CD4-positive, CD25-positive, alpha-beta regulatory T cell (primary cell): ENCODE results near the gene INPP4B. TPM values are rescaled to one million over a fixed set of nuclear protein-coding genes. Genes with fewer than 3 reads are reported as not detected.

ENCODE experiments used
- ATAC-seq, 2 donors: fragments of 150-1000 bp; cut with Tn5 transposase; one replicate each; pipeline ENCODE4 v1.10.0; 2021; ENCODE audit warnings: low read depth in 2 of 2, moderate number of reproducible peaks in 2 of 2, moderate library complexity in 1 of 2
- DNase-seq, 3 donors: peaks; one replicate each; pipeline versions ENCODE4 v3.0.0 to v3.0.0-alpha.2; 2012 to 2022; ENCODE audit warnings: mixed read lengths in 1 of 3
- H3K27ac ChIP-seq: one replicate; pipeline ENCODE4 v1.7.0; 2013; ENCODE audit warnings: mild to moderate bottlenecking, low read length; ENCODE audit not compliant: insufficient read depth, poor library complexity, severe bottlenecking
- H3K27me3 ChIP-seq: one replicate; pipeline ENCODE4 v1.7.0; 2013; ENCODE audit warnings: low read length; ENCODE audit not compliant: control insufficient read depth, insufficient read depth
- H3K36me3 ChIP-seq: one replicate; pipeline ENCODE4 v1.7.0; 2013; ENCODE audit warnings: mild to moderate bottlenecking, low read length, moderate library complexity; ENCODE audit not compliant: control insufficient read depth, insufficient read depth
- H3K4me1 ChIP-seq: 2 replicates; pipeline ENCODE4 v1.7.0; 2013; ENCODE audit warnings: mild to moderate bottlenecking, low read length; ENCODE audit not compliant: insufficient read depth, control insufficient read depth, poor library complexity, severe bottlenecking
- H3K4me3 ChIP-seq: one replicate; pipeline ENCODE4 v1.7.0; 2013; ENCODE audit warnings: low read depth, mild to moderate bottlenecking, low read length, moderate library complexity
- H3K9me3 ChIP-seq, 2 experiments: 1 replicate in 1 of 2; 2 replicates in 1 of 2; pipeline ENCODE4 v1.7.0; 2013; ENCODE audit warnings: low read length in 2 of 2, mild to moderate bottlenecking in 1 of 2, moderate library complexity in 1 of 2; ENCODE audit not compliant: control insufficient read depth in 2 of 2
- H3K27ac Mint-ChIP-seq, 3 donors: one replicate each; pipeline ENCODE4 v1.8.0; 2020 to 2022; ENCODE audit warnings: mild to moderate bottlenecking in 3 of 3, mixed read lengths in 3 of 3, moderate library complexity in 2 of 3
- H3K27me3 Mint-ChIP-seq: one replicate; pipeline ENCODE4 v1.8.0; 2022; ENCODE audit warnings: mild to moderate bottlenecking, mixed read lengths
- H3K36me3 Mint-ChIP-seq: one replicate; pipeline ENCODE4 v1.8.0; 2020; ENCODE audit warnings: mixed read lengths
- H3K4me1 Mint-ChIP-seq, 4 donors: one replicate each; pipeline ENCODE4 v1.8.0; 2020 to 2022; ENCODE audit warnings: mixed read lengths in 4 of 4, mild to moderate bottlenecking in 1 of 4
- H3K4me3 Mint-ChIP-seq, 4 donors: one replicate each; pipeline ENCODE4 v1.8.0; 2020 to 2022; ENCODE audit warnings: mild to moderate bottlenecking in 4 of 4, mixed read lengths in 4 of 4, moderate library complexity in 3 of 4
- H3K9me3 Mint-ChIP-seq, 7 donors: one replicate each; pipeline ENCODE4 v1.8.0; 2020 to 2022; ENCODE audit warnings: mixed read lengths in 7 of 7, mild to moderate bottlenecking in 3 of 7, moderate library complexity in 2 of 7
- polyA plus RNA-seq, 4 donors: library from polyadenylated mRNA; unstranded; fragments of 300-500 nt; fragmentation: Illumina TruSeq; gene quantifications; one replicate each; pipeline ENCODE4 v1.2.3, GENCODE V29; 2021
- total RNA-seq: library from RNA; stranded (reverse); gene quantifications from one replicate; pipeline ENCODE4 v1.2.3, GENCODE V29; 2022

Gene INPP4B
- total and polyA plus RNA-seq, 5 donors from 2014 or later: 37.6 to 89.4 (median 44.6) TPM

DNA sequence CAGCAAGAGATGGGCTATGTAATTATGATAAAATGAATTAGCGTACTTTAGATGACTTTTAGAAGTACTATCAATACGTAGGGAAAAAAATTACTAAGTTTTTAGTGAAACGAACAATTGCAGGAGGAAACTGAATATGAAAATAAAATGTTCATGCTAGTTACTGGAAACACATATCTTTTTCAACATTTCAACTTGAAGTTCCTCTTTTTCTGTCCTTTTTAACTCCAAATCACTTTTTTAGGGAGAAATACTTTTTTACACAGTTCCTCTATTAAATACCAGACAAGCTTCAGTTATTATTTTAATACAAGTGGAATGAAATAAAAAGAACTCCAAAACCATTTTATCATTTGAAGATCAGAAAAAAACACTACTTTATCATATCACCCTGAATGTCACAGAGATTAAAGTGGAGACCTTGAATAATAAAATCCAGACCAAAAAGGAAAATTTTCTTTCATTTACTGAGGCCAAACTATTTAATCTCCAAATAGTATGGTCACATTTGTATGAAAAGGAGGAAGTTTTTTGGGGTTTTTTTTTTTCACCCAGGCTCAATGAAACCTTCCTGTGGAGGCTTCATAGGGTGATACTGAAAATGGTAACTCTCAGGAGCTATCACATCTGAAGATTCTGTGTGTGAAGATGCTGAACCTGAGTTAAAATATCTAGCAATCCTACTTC, 306.2 kb downstream of the INPP4B start:
- ATAC-seq (no peak), DNase-seq (no peak)
- H3K9me3 Mint-ChIP-seq: no peaks in the 10 kb centered on the region
- H3K27ac ChIP-seq: no peak overlapping the region
- no peaks in the 10 kb centered on the region for H3K4me1 ChIP-seq
- H3K36me3 ChIP-seq: no peaks in the 10 kb centered on the region
- no peak overlapping the region for H3K27ac Mint-ChIP-seq
- peaks cover 4 to 26% (median 13%) of the 10 kb centered on the region in 4 donors for H3K4me1 Mint-ChIP-seq
- H3K4me3 Mint-ChIP-seq: no peak overlapping the region
- no peaks in the 10 kb centered on the region for H3K9me3 ChIP-seq
- H3K27me3 Mint-ChIP-seq: no peaks in the 10 kb centered on the region
- no peaks in the 10 kb centered on the region for H3K27me3 ChIP-seq
- H3K4me3 ChIP-seq: no peak overlapping the region
- H3K36me3 Mint-ChIP-seq: no peaks in the 10 kb centered on the region

DNA sequence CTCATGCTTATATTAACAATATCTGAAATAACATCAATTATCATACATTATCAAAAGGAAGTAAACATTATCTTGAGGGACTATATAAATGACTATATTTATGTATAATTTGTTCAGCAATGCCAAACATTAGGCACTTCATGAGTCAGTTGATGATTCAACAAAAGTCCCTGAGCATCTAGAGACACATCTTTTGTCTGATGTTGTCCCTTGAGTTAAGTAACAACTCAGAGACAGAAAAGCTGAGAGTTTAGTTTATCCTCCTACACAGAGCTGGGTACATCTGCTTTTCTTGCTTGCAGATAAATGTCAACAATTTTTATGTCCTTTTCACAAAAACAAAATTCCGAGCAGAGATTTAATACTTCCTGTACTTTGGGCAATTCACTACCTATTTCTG, 311.1 kb downstream of the INPP4B start:
- H3K27ac Mint-ChIP-seq: no peak overlapping the region
- Histone ChIP-seq H3K4me1 (no peaks in the 10 kb centered on the region), H3K4me3 (no peak overlapping the region), H3K27ac (no peak overlapping the region), H3K27me3 (no peaks in the 10 kb centered on the region), H3K9me3 (no peaks in the 10 kb centered on the region), H3K36me3 (no peaks in the 10 kb centered on the region)
- peaks cover 0 to 1% (median 0%) of the 10 kb centered on the region in 7 donors for H3K9me3 Mint-ChIP-seq
- no peak for DNase-seq
- no peak overlapping the region for H3K4me3 Mint-ChIP-seq
- H3K36me3 Mint-ChIP-seq: peaks cover 3% of the 10 kb centered on the region
- no peaks in the 10 kb centered on the region for H3K27me3 Mint-ChIP-seq
- no peak for ATAC-seq
- peaks cover 0 to 20% (median 5%) of the 10 kb centered on the region in 4 donors for H3K4me1 Mint-ChIP-seq

DNA sequence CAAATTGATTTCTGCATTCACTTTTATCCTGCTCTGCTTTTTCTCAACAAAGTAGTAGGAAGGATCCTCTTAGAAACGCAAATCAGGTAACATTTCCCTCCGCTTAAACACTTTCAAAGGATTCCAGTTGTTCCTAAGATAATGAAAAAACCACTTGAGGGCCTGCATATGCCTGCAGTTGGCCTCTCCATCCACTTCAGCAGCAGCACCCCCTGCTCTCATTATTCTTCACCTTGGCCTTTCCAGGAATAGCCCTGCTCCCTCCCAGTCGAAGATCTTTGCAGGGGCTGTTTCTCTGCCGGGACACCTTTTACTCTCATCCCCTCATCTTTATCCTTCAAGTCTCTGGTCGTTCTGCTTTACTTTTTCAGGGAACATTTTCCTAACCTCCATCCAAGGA, 314.0 kb downstream of the INPP4B start:
- Histone ChIP-seq H3K27me3 (no peaks in the 10 kb centered on the region), H3K4me3 (no peak overlapping the region), H3K27ac (no peak overlapping the region), H3K36me3 (no peaks in the 10 kb centered on the region), H3K4me1 (no peaks in the 10 kb centered on the region), H3K9me3 (no peaks in the 10 kb centered on the region)
- Mint-ChIP-seq H3K9me3 (peaks cover 0 to 1% (median 0%) of the 10 kb centered on the region in 7 donors), H3K36me3 (peaks cover 3% of the 10 kb centered on the region), H3K4me1 (peaks cover 0 to 15% (median 4%) of the 10 kb centered on the region in 4 donors), H3K4me3 (no peak overlapping the region), H3K27me3 (no peaks in the 10 kb centered on the region), H3K27ac (peak overlapping the region in 1 of 3 donors; percentile 88)
- DNase-seq: no peak
- no peak for ATAC-seq

DNA sequence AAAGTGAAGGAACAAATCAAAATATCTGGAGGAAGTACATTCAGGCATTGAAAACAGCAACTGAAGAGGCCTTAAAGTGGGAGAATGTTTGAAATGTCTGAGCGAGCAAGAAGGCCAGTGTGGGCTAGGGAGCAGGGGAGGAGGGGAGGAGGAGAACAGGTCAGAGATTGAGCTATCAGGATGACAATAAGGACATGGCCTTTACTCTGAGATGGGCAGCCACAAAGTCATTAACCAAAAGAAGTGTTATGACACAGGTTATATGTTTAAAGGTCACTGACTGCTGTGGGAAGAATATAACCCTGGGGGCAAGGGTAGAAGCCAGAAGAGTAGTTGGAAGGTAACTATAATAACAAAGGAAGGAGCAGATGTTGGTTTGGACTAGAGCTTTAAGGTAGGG, 315.4 kb downstream of the INPP4B start:
- no peak for ATAC-seq

DNA sequence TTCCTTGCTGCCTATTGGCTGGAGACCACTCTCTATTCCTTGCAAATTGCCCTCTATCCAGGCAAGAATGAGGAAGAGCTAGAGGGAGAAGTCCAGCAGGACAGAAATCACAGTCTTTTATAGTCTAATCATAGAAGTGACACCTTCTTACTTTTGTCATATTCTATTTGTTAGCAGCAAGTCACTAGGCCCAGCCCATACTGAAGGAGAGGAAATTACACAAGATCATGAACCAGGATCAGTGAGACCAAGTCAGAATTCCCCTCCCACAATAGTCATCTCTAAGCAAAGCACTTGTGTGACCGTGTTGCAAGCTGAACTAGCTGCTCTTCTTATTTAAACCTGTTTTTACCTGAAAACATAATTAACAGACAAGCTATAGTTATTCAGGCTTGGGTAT, 317.7 kb downstream of the INPP4B start:
- H3K36me3 ChIP-seq: no peaks in the 10 kb centered on the region
- Mint-ChIP-seq H3K9me3 (peaks cover 0 to 1% (median 0%) of the 10 kb centered on the region in 7 donors), H3K4me3 (no peak overlapping the region), H3K27me3 (no peaks in the 10 kb centered on the region), H3K36me3 (peaks cover 3% of the 10 kb centered on the region), H3K4me1 (peaks cover 0 to 10% (median 3%) of the 10 kb centered on the region in 4 donors), H3K27ac (no peak overlapping the region)
- no peaks in the 10 kb centered on the region for H3K4me1 ChIP-seq
- H3K27ac ChIP-seq: no peak overlapping the region
- no peak for DNase-seq
- no peaks in the 10 kb centered on the region for H3K9me3 ChIP-seq
- ATAC-seq: no peak
- H3K4me3 ChIP-seq: no peak overlapping the region
- H3K27me3 ChIP-seq: no peaks in the 10 kb centered on the region

More for the DNA sequence above, 315.4 kb downstream of the INPP4B start:
- Histone ChIP-seq H3K27ac (no peak overlapping the region), H3K4me1 (no peaks in the 10 kb centered on the region), H3K27me3 (no peaks in the 10 kb centered on the region), H3K36me3 (no peaks in the 10 kb centered on the region), H3K4me3 (no peak overlapping the region), H3K9me3 (no peaks in the 10 kb centered on the region)
- Mint-ChIP-seq H3K36me3 (peaks cover 3% of the 10 kb centered on the region), H3K4me3 (no peak overlapping the region), H3K9me3 (peaks cover 0 to 1% (median 0%) of the 10 kb centered on the region in 7 donors), H3K4me1 (peaks cover 0 to 17% (median 3%) of the 10 kb centered on the region in 4 donors), H3K27me3 (no peaks in the 10 kb centered on the region), H3K27ac (peak overlapping the region in 2 of 3 donors; percentile 12 to 33)
- no peak for DNase-seq

DNA sequence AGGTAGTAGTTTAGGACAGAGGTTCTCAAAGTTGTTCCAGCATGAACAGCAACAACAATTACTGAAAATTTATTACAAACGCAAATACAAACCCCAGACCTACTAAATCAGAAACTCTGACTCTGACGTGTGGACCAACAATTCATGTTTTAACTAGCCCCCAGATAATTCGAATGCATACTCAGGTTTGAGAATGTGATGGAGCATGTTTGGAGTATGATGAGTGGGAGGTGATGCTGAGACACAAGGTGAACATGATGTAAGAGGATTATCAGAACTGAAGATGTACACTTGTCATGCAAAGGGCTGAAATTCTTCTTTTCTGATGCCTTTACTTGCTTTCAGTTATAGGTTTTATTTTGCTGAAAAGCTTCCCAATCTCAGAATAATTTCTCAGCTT, 323.0 kb downstream of the INPP4B start:
- Mint-ChIP-seq H3K4me3 (no peak overlapping the region), H3K4me1 (peaks cover 0 to 7% (median 0%) of the 10 kb centered on the region in 4 donors), H3K27me3 (no peaks in the 10 kb centered on the region), H3K36me3 (no peaks in the 10 kb centered on the region), H3K27ac (peak overlapping the region in 1 of 3 donors; percentile 23), H3K9me3 (peaks cover 0 to 1% (median 0%) of the 10 kb centered on the region in 7 donors)
- Histone ChIP-seq H3K4me3 (no peak overlapping the region), H3K9me3 (no peaks in the 10 kb centered on the region), H3K27me3 (no peaks in the 10 kb centered on the region), H3K27ac (no peak overlapping the region), H3K4me1 (no peaks in the 10 kb centered on the region), H3K36me3 (no peaks in the 10 kb centered on the region)
- DNase-seq (no peak), ATAC-seq (no peak)

DNA sequence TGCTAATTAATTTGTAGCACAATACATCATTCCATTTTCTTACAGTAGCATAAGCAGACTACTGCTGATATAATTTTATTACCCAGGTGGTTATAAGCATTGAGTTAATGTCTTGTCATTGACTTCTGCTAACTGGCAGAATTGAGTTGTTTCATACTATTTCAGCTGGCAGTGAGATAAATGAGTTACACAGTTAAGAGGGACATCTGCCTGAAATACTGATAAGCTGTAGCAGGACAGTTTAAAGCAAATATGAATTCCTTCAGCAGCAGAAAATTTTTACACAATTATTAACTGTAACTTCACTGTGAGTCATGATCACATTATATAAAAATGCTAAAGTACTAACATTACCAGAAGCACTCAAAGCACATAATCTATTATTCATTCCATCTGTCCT, 326.8 kb downstream of the INPP4B start:
- peaks cover 0 to 2% (median 0%) of the 10 kb centered on the region in 7 donors for H3K9me3 Mint-ChIP-seq
- H3K27me3 Mint-ChIP-seq: no peaks in the 10 kb centered on the region
- ATAC-seq (no peak), DNase-seq (no peak)
- Histone ChIP-seq H3K27ac (no peak overlapping the region), H3K4me3 (no peak overlapping the region), H3K9me3 (no peaks in the 10 kb centered on the region), H3K27me3 (no peaks in the 10 kb centered on the region), H3K4me1 (no peaks in the 10 kb centered on the region), H3K36me3 (no peaks in the 10 kb centered on the region)
- H3K4me1 Mint-ChIP-seq: peaks cover 0 to 11% (median under 1%) of the 10 kb centered on the region in 4 donors
- H3K4me3 Mint-ChIP-seq: no peak overlapping the region
- peaks cover 5% of the 10 kb centered on the region for H3K36me3 Mint-ChIP-seq
- no peak overlapping the region for H3K27ac Mint-ChIP-seq
